ENCODE results near the gene NKX2-4. TPM values are rescaled to one million over a fixed set of nuclear protein-coding genes. Genes with fewer than 3 reads are reported as not detected.
"Not testable (repeated sequence)": the region's sequence is repeated elsewhere in the genome, so short reads cannot be mapped to it uniquely, and the experiment has no call there.

The NKX2-4 gene
- total RNA-seq, 4 donors from 2014 or later, result not detected

- no peak for DNase-seq (ENCODE audit: extremely low spot score)
- H3K27ac ChIP-seq (replicated peaks in 1 of 4), result no peak overlapping the region
- no peaks in the 10 kb centered on the region for H3K36me3 ChIP-seq
- no peak overlapping the region for H3K4me3 ChIP-seq
- TF ChIP-seq POLR2AphosphoS5 (IDR thresholded peaks at IDR 0.05), result no peak
- no peak for TF ChIP-seq POLR2A (IDR thresholded peaks at IDR 0.05; ENCODE audit: low read depth)
- TF ChIP-seq EP300 (IDR thresholded peaks at IDR 0.05), result no peak
- no peak for TF ChIP-seq CTCF (IDR thresholded peaks at IDR 0.05)
- H3K27me3 ChIP-seq, result no peaks in the 10 kb centered on the region
- 95% methylated on average over 4 of the region's 4 CpGs for WGBS
- no peaks in the 10 kb centered on the region for H3K4me1 ChIP-seq
- intact Hi-C loops (cut with DNase I), result no loop called here
- H3K9me3 ChIP-seq, result peaks cover 0 to 64% (median 43%) of the 10 kb centered on the region in 4 donors
Observed at GRCh38 chr20:21421601-21422236, 24.4 kb upstream of the NKX2-4 start.

DNA sequence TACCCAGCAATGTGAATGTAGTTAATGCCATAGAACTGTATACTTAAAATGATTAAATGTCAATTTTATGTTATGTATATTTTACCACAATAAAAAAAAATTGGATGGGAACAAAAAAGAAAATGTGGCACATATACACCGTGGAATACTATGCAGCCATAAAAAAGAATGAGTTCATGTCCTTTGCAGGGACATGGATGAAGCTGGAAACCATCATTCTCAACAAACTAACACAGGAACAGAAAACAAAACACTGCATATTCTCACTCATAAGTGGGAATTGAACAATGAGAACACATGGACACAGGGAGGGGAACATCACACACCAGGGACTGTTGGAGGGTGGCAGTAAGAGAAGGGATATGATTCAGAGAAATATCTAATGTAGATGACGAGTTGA is 21.8 kb upstream of the NKX2-4 start:
- 71% methylated on average over 2 of the region's 2 CpGs for WGBS
- H3K27ac ChIP-seq (replicated peaks in 1 of 4); H3K4me1 ChIP-seq; H3K4me3 ChIP-seq; DNase-seq (ENCODE audit: extremely low spot score); H3K36me3 ChIP-seq; intact Hi-C loops (cut with DNase I); H3K27me3 ChIP-seq: not testable (repeated sequence)
- H3K9me3 ChIP-seq, result peaks cover 0 to 39% (median 26%) of the 10 kb centered on the region in 4 donors

GRCh38 chr20:21413996-21414395 is 16.7 kb upstream of the NKX2-4 start:
- H3K27ac ChIP-seq (replicated peaks in 1 of 4); H3K36me3 ChIP-seq; H3K4me1 ChIP-seq; H3K4me3 ChIP-seq; DNase-seq (ENCODE audit: extremely low spot score); intact Hi-C loops (cut with DNase I): not testable (repeated sequence)
- Histone ChIP-seq H3K27me3 (peaks cover 0 to 16% (median 0%) of the 10 kb centered on the region in 4 donors), H3K9me3 (peaks cover 0 to 23% (median 9%) of the 10 kb centered on the region in 4 donors)
- 60% methylated on average over 3 of the region's 3 CpGs for WGBS

DNA sequence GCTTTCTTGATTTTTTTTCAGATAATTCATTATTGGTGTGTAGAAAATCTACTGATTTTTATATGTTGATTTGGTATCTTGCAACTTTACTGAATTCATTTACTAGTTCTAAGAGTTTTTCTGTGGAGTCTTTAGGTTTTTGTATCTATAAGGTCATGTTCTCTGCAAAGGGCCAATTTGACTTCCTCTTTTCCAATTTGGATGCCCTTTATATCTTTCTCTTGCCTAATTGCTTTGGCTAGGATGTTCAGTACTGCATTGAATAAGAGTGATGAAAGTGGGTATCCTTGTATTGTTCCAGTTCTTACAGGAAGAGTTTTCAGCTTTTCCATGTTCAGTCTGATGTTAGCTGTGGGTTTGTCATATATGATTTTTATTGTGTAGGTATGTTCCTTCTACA is 14.4 kb upstream of the NKX2-4 start:
- H3K36me3 ChIP-seq, result no peaks in the 10 kb centered on the region
- H3K9me3 ChIP-seq, result peaks cover 0 to 23% (median 9%) of the 10 kb centered on the region in 4 donors
- no peak overlapping the region for H3K4me3 ChIP-seq
- TF ChIP-seq EP300 (IDR thresholded peaks at IDR 0.05) (no peak), POLR2A (IDR thresholded peaks at IDR 0.05; ENCODE audit: low read depth) (no peak), CTCF (IDR thresholded peaks at IDR 0.05) (no peak), POLR2AphosphoS5 (IDR thresholded peaks at IDR 0.05) (no peak)
- peaks cover 0 to 26% (median 0%) of the 10 kb centered on the region in 4 donors for H3K27me3 ChIP-seq
- H3K4me1 ChIP-seq, result no peaks in the 10 kb centered on the region
- no peak overlapping the region for H3K27ac ChIP-seq (replicated peaks in 1 of 4)
- intact Hi-C loops (cut with DNase I), result no loop called here
- no peak for DNase-seq (ENCODE audit: extremely low spot score)

DNA sequence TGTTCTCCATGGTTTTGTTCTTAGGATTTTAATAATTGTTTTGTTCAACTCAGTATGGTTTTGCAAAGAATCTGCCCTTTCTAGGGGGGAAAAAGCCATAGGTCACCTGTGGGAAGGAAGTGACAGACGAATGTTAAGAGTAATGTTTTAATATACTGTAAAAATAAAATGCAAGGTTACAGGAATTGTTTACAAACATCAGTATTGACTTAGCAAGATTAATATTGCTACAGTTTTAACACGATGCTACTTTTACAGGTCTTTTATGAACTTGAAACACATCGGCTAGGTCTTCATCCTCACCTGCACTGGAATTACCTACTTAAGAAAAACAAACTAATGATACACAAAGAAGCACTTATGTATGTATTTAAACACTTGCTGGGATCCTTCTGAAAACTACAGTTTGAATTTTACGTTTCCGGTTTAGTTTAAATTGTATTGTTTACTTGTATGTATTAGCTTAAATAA is 1.7 kb upstream of the NKX2-4 start:
- no peak for DNase-seq (ENCODE audit: extremely low spot score)
- Histone ChIP-seq H3K9me3 (no peaks in the 10 kb centered on the region), H3K27me3 (peaks cover 0 to 92% (median 50%) of the 10 kb centered on the region in 4 donors), H3K36me3 (no peaks in the 10 kb centered on the region), H3K4me1 (peaks cover 5 to 27% (median 20%) of the 10 kb centered on the region in 4 donors), H3K27ac (replicated peaks in 1 of 4) (no peak overlapping the region), H3K4me3 (no peak overlapping the region)
- WGBS, result 44% methylated on average over 5 of the region's 5 CpGs
- intact Hi-C loops (cut with DNase I), result no loop called here
- TF ChIP-seq EP300 (IDR thresholded peaks at IDR 0.05) (no peak), POLR2AphosphoS5 (IDR thresholded peaks at IDR 0.05) (no peak), POLR2A (IDR thresholded peaks at IDR 0.05; ENCODE audit: low read depth) (no peak), CTCF (IDR thresholded peaks at IDR 0.05) (no peak)

Measured in esophagus muscularis mucosa (tissue), 4 donors.